Stimulated activated CD8-positive, alpha-beta memory T cell treated with anti-CD3 and anti-CD28 coated beads, Interleukin-4, amount 100 ng/mL, for 48 hours (primary cell): ENCODE data around the gene VASH1.

Experiments used
- DNase-seq: peaks from one replicate; pipeline ENCODE4 v3.0.0-alpha.2; 2020

VASH1 gene

DNA sequence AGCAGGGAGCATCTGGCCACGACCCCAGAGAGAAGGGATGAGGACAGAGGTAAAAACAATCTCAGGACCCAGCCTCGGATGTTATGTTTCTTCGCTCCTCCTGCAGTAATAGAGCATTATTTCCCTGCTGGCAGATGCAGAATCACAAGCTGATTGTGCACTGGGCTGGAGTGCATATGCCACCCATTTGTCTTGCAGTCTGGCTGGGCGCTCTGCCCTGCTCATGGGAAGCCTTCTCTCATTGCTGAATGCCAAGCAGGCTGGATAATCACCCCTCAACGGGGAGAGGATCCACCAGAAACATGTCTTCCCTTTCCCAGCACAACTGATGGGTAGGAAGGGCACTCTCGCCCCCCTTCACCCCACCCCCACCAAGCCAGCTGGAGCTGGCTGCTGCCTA, 8.5 kb upstream of the VASH1 start:
- no peak for DNase-seq

GRCh38 chr14:76753541-76754198, 7.6 kb upstream of the VASH1 start:
- DNase-seq, result no peak

DNA sequence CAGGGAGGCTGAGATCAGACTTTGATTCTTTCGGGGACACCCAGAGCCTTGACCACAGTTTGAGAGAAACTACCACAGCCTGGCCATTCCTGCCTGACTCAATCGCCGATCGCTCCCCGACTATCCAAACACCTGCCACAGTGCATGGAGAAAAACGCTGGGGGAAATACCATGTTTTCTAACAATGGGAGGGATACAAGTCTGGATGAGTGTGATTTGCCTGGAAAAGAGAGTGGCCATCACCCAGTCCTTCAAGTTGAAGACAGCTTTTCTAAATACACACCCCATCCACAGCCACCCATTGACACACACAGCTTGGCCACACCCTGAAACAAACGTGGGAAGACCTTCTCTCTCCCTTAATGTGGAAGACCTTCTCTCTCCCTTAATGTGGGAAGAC, 6.7 kb upstream of the VASH1 start:
- no peak for DNase-seq

- no peak for DNase-seq
Measured at GRCh38 chr14:76755610-76756370, 5.5 kb upstream of the VASH1 start.

- DNase-seq, result no peak
Measured at GRCh38 chr14:76756371-76756750, 4.9 kb upstream of the VASH1 start.

DNA sequence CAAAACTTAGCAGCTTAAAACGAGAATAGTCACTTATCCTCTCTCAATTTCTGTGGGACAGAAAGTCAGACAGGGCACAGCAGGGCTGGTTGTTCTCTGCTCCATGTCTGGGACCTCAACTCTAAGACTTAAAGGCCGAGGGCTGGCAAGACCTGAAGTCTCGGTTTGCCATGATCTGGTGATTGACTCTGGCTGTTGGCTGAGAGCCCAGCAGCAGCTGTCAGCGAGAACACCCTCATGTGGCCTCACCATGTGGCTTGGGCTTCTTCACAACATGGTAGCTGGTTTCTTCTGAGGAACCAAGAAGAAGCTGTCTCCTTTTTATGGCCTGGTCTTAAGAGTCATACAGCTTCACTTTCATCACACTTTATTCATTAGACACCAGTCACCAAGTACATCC, 1.7 kb upstream of the VASH1 start:
- no peak for DNase-seq

- no peak for DNase-seq
Measured at GRCh38 chr14:76760331-76761135, 735 bp upstream of the VASH1 start.

GRCh38 chr14:76761960-76762410, 717 bp downstream of the VASH1 start:
- DNase-seq, result no peak

DNA sequence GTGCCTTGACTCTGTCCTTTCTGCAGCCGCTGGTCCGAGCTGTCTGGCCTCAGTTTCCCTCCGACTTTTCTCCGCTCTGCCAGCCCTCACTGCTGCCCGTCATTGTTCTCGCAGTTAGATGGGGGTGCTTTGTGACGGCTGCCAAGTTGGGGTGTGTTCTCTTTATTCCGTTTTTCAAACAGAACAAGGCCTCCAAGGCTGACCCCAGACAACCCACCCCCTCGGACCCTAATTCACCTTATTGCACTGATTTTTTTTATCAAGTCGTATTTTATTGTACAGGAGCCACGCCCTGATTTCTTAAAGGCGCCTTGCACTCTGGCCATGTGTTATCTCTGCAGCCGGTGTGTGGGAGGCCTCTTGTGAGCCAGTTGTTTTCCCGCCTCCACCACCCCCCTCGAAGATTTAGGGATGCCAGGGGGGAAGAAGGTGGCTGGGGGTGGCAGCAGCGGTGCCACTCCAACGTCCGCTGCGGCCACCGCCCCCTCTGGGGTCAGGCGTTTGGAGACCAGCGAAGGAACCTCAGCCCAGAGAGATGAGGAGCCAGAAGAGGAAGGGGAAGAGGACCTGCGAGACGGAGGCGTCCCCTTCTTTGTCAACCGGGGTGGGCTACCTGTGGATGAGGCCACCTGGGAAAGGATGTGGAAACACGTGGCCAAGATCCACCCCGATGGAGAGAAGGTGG, 1.3 kb downstream of the VASH1 start:
- DNase-seq, result no peak

DNA sequence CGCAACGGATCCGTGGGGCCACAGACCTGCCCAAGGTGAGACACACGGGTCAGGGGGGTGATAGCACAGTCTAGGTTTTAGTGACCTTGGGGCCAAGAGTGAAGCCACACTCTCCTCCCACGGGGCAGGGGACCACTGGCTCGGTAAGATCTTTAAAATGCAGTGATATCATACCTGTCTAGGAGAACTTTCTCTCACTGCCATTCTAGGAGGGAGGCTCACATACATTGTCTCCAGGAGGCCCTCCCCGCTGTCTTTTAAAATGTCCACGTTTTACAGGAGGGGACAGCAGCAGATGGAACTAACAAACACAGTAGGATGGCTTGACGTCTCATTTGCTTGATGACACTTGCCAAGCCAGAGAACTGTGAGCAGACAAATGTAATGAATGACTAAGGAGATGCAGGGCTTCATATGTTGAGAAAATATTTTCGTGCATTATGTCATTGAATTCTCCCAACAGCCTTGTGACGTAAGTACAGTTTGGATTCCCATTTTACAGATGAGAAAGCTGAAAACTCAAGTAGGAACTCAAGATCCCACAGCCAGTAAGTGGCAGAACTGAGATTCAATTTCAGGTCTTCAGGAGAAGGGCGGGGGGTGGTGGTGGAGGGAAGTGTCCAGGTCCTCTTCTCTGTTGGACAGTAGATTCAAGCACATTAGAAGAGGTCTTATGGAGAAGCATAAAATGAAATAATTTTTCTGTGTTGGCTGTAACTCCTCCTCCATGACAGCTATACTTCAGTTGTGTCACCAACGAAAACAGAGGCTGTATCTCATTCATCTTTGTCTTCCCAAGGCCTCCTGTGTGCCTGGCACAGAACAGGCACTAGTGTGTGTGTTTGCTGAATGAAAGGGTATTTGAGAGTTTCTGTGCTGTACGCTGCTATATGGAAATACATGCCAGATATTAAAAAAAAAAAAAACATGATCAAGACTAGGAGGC, 2.1 kb downstream of the VASH1 start:
- DNase-seq, result no peak

GRCh38 chr14:76765461-76765931, 4.2 kb downstream of the VASH1 start:
- DNase-seq, result no peak

DNA sequence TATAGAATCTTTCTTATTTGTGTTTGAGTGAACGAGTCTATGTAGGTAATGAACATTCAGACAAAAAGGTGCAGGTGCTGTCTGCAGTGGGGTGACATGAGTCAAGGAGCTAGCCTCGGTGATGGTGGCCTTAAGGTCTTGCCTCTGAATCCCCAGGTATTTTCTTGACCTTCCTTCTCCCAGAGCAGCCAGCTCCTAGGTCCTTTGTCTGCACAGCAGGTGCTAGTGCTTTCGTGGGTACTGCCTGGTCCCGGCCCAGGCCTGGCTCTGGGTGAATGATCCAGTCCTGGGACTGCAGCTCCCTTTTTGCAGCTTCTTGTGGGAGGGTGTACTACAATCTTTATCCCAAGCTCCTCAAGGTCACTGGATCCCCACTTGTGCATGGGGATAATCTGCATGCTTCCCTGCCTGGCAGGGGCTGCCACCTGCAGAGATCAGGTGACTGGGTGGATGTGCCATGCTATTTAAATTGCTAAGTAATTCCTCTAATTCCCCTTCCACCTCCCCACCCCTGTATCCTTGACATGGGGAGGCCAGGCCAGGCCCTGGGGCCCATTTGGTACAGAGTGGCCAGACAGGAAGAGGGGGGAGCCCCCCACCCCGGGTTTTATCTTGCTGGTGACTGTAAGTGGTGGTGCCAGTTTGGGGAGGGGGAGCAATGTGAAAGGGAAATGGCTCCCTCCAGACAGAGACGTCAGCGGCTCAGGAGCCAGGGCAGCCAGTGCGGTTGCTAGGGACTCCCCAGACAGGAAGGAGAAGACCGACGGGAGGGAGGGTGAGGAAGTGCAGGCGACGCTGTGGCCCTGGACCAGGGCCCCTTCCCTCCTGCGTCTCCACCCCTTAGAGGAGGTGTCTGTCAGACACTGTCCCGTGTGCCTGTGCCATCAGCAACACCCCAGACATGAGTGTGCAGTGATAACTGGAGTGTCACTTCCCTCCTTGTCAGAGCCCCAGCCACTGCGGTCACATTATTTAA, 6.7 kb downstream of the VASH1 start:
- peak; percentile 58 for DNase-seq

- DNase-seq, result no peak
Measured at GRCh38 chr14:76768671-76769500, 7.6 kb downstream of the VASH1 start.

GRCh38 chr14:76769636-76770292, 8.5 kb downstream of the VASH1 start:
- DNase-seq, result no peak

DNA sequence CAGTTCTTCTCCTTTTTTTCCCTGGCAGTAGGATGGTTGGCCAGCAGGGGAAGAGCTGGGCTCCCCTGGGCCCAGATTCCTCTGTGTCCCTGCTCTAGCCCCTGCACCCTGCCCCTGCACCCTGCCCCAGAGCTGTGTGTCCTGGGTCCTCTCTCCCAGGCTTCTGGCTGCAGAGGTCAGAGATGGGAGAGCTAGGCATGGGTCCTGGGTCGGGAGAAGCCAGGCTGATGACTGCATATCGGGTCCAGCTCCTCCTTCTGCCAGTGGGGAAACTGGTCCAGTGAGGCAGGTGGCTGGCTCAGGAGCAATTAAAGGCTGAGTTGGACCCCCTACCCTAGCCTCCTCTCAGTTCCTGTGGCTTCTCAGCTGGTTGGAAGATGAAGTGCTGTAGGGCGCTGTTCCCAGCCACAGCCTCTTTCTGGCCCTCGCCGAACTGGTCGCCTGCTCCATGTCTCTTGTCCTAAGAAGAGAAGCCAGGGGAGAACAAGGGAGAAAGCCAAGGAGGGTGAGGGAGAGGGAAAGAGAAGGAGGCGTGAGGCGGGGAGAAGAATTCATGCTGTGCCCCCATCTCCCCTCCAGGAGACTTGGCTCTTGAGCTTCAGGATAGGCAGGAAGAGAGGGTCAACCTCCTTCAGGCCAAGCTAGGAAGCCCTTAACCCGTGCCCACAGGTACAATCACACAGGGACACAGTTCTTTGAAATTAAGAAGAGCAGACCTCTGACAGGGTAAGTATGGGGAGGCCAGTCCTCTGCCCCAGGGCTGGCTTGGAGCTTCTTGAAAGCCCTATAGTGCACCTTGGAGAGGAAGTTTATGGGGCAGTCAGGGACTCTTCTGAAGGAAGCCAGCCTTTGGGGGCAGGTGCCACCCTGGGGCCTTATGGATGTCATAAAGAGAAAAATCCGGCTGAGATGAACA, 9.5 kb downstream of the VASH1 start:
- DNase-seq, result no peak

GRCh38 chr14:76771437-76771980, 10.2 kb downstream of the VASH1 start:
- DNase-seq, result no peak
